Activated CD4-positive, CD25-positive, alpha-beta regulatory T cell treated with anti-CD3 and anti-CD28 coated beads, Interleukin-2, amount 50 U/mL, for 16 hours (primary cell): ENCODE data around the gene PCP2.

Source experiments
- DNase-seq: peaks from one replicate; pipeline ENCODE4 v3.0.0-alpha.2; 2020; ENCODE audit warnings: low read depth, low spot score

The PCP2 gene

GRCh38 chr19:7596211-7596937, 37.1 kb downstream of the PCP2 start:
- no peak for DNase-seq

GRCh38 chr19:7595466-7596133, 37.9 kb downstream of the PCP2 start, which contains the start of gene CAMSAP3:
TSS of gene CAMSAP3 (plus strand) at chr19:7595863. CDS start at chr19:7596003, 140 bp downstream.
- DNase-seq: no peak

DNA sequence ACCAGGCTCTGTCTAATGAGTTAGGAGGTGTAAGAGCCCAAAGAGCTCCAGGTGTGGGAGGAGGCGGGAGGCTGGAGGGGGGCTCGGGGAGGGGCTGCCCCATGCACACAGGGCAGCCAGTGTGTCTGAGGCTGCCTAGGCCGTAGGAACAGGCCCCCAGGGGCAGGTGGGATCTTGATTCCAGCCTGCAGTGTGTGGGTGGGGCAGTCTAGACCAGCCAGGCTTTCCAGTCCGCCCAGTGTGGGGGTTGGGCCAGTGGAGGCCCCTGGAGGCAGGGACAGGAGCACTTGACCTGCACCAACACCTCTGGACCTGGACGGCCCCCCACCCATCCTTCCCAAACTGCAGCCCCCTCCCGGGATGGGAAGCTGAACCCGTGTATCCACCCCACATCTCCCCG, 43.3 kb downstream of the PCP2 start:
- no peak for DNase-seq

- DNase-seq: no peak
Measured at GRCh38 chr19:7589822-7590221, 43.7 kb downstream of the PCP2 start.

- no peak for DNase-seq
Measured at GRCh38 chr19:7582446-7582845, 51.1 kb downstream of the PCP2 start.
